HUES6 (cell line): Measurements from ENCODE around the gene IQCE.

Experiments used
- H3K27ac ChIP-seq: 2 replicates; pipeline ENCODE4 v1.7.0; 2013; ENCODE audit warnings: low read depth, mild to moderate bottlenecking, low read length, inconsistent platforms
- H3K27me3 ChIP-seq: 2 replicates; pipeline ENCODE4 v1.6.1; 2013; ENCODE audit warnings: low read length; ENCODE audit not compliant: control insufficient read depth, insufficient read depth
- H3K36me3 ChIP-seq: 2 replicates; pipeline ENCODE4 v1.6.1; 2013; ENCODE audit warnings: low read length; ENCODE audit not compliant: control insufficient read depth, insufficient read depth
- H3K4me1 ChIP-seq: 2 replicates; pipeline ENCODE4 v1.6.1; 2013; ENCODE audit warnings: low read length; ENCODE audit not compliant: control insufficient read depth, insufficient read depth
- H3K4me3 ChIP-seq: 2 replicates; pipeline ENCODE4 v1.5.1; 2013; ENCODE audit warnings: low read depth, low read length
- H3K9ac ChIP-seq: one replicate; pipeline ENCODE4 v1.6.1; 2013; ENCODE audit warnings: mild to moderate bottlenecking, low read length
- H3K9me3 ChIP-seq: 2 replicates; pipeline ENCODE4 v1.6.1; 2013; ENCODE audit warnings: low read depth, low read length; ENCODE audit not compliant: control insufficient read depth, insufficient read depth

Gene IQCE

GRCh38 chr7:2661096-2661449 lies 102.3 kb downstream of the IQCE start:
- H3K36me3 ChIP-seq, result peaks cover 48% of the 10 kb centered on the region
- H3K9me3 ChIP-seq, result no peaks in the 10 kb centered on the region
- H3K27ac ChIP-seq, result no peak overlapping the region
- H3K27me3 ChIP-seq, result no peaks in the 10 kb centered on the region
- H3K9ac ChIP-seq, result no peak overlapping the region
- H3K4me3 ChIP-seq, result no peak overlapping the region
- H3K4me1 ChIP-seq, result no peaks in the 10 kb centered on the region; the same call in 1 of the 2 replicates

- Histone ChIP-seq H3K9me3 (no peaks in the 10 kb centered on the region; the same call in 1 of the 2 replicates), H3K27ac (no peak overlapping the region), H3K36me3 (peaks cover 41% of the 10 kb centered on the region), H3K27me3 (peaks cover under 1% of the 10 kb centered on the region; the same call in 1 of the 2 replicates), H3K4me1 (no peaks in the 10 kb centered on the region; the same call in 1 of the 2 replicates), H3K4me3 (no peak overlapping the region), H3K9ac (no peak overlapping the region)
Measured at GRCh38 chr7:2661602-2662272, 103.0 kb downstream of the IQCE start.

- Histone ChIP-seq H3K9me3 (no peaks in the 10 kb centered on the region; the same call in 1 of the 2 replicates), H3K27me3 (peaks cover 3% of the 10 kb centered on the region; the same call in 1 of the 2 replicates), H3K9ac (no peak overlapping the region), H3K4me3 (no peak overlapping the region), H3K27ac (0 out of 2 replicates have a peak overlapping the region, but pooled peaks have one; percentile 26), H3K4me1 (no peaks in the 10 kb centered on the region; the same call in 1 of the 2 replicates), H3K36me3 (peaks cover 34% of the 10 kb centered on the region)
Measured at GRCh38 chr7:2662273-2663120, 103.7 kb downstream of the IQCE start.

- no peak overlapping the region for H3K9ac ChIP-seq
- peaks cover 26% of the 10 kb centered on the region for H3K36me3 ChIP-seq
- no peaks in the 10 kb centered on the region; the same call in 1 of the 2 replicates for H3K4me1 ChIP-seq
- H3K4me3 ChIP-seq, result no peak overlapping the region
- H3K9me3 ChIP-seq, result no peaks in the 10 kb centered on the region; the same call in 1 of the 2 replicates
- H3K27me3 ChIP-seq, result peaks cover 3% of the 10 kb centered on the region; the same call in 1 of the 2 replicates
- peak overlapping the region; percentile 26; the same call in 1 of the 2 replicates for H3K27ac ChIP-seq
Measured at GRCh38 chr7:2663121-2663886, 104.5 kb downstream of the IQCE start.

GRCh38 chr7:2663960-2664359 lies 105.2 kb downstream of the IQCE start:
- Histone ChIP-seq H3K4me3 (no peak overlapping the region), H3K36me3 (peaks cover 19% of the 10 kb centered on the region), H3K27ac (no peak overlapping the region), H3K27me3 (peaks cover 3% of the 10 kb centered on the region; the same call in 1 of the 2 replicates), H3K4me1 (no peaks in the 10 kb centered on the region; the same call in 1 of the 2 replicates), H3K9ac (no peak overlapping the region), H3K9me3 (no peaks in the 10 kb centered on the region; the same call in 1 of the 2 replicates)
